Measurements from ENCODE around the gene MFN1. TPM values are rescaled to one million over a fixed set of nuclear protein-coding genes. Genes with fewer than 3 reads are reported as not detected.
A peak's percentile ranks its signal among the peaks of the same experiment; 100 is the strongest.

MFN1 gene
- total RNA-seq, 1 donor from 2014 or later, result 43.3 TPM

DNA sequence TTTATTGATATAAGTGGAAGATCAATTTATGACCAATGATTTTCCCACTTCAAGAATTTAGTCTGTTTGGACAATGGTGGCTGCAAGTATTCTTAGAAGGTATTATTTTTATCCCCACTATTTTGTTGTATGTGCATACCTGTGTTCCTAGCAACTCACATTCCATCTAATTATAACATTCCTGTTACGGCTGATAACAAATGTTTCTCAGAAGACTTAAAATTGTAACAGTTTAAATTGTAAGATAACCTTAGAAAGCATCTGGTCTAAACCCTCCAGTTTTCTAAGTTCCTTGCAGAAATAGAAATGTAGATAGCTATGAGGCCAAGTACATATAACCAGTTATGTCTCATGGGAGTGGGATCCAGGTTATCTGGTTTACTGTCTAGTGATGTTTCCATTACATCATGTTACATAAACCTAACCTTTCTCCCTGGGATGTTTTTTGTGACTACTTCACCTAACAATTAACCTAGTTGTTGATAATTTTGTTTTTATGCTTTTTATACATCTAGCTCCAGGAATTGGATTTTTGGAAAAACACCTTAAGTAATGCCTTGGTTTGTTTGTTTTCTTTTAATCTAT is 11.1 kb upstream of the MFN1 start:
- DNase-seq (ENCODE audit: low spot score), result no peak

DNA sequence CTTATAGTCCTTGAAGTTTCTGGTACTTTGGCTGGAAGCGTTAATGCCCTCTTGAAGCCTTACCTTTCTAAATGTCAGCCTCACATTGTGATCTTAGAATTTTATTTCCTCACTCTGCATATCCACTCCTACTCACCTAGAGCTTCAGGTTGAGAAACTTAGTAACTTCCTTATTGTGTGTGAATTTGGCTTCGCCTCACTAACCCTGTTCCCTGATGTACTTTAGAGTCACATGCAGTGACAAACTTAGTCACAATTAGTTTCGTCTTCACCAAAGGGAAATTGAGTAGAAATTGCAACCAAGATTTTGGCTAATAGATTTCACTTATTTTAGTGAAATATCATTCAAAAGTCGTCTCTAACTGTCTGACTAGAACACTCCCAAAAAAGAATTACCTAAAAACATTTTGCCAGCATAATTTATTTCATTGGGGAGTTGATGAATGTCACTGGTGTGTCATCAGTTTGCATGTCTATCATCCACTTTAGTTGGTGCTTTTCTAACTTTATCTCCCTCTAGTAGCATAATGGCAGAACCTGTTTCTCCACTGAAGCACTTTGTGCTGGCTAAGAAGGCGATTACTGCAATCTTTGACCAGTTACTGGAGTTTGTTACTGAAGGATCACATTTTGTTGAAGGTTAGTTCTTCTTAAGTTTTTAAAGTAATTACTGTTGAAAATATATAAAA is 960 bp downstream of the MFN1 start:
- no peak for DNase-seq (ENCODE audit: low spot score)

DNA sequence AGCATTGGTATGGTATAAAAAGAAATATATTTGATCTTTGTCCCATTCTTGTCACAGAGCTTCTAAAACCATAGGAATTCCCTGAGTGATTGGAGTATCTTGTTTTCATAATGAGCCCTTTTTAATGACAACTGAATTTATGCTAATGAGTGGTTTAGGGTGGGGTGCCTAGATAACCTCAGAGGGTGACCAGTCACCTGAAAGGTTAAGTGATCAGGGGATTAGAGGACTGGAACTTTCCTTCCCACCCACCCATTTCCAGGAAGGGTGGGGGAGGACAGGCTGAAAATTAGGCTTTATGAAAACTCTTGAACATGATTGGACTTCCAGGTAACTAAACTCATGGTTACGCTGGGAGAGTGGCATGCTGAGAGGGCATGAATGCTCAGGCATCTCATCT is 8.5 kb downstream of the MFN1 start:
- no peak for DNase-seq (ENCODE audit: low spot score)

GRCh38 chr3:179363332-179363731 is 15.8 kb downstream of the MFN1 start:
- no peak for DNase-seq (ENCODE audit: low spot score)

DNA sequence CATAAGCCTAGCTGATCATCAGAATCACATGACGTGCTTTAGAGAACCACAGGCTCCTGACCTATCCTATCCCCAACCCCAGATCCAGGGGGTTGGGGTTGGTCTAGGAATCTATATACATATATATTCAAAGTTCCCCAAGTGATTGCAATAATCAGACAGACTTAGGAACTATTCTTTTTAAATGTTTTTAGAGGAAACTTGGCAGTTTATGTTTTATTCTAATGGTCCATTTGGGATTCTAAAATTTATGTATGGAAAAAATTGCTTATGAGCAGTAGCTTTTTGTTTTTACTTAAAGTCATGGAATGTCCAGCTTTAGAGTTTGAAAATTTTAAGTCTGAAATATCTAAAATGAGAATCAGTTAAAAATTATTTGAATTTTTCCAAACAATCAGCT is 22.1 kb downstream of the MFN1 start:
- no peak for DNase-seq (ENCODE audit: low spot score)

DNA sequence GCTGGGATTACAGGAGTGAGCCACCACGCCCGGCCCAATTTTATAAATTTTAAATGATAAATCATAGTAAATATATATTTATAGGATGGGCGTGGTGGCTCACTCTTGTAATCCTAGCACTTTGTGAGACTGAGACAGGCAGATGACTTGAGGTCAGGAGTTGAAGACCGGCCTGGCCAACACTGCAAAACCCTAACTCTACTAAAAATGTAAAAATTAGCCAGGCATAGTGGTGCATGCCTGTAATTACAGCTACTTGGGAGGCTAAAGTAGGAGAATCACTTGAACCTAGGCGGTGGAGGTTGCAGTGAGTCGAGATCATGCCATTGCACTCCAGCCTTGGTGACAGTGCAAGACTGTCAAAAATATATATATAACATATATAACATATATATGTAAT is 26.4 kb downstream of the MFN1 start:
- DNase-seq (ENCODE audit: low spot score), result no peak

GRCh38 chr3:179375091-179375999 is 27.8 kb downstream of the MFN1 start:
- DNase-seq (ENCODE audit: low spot score), result no peak

DNA sequence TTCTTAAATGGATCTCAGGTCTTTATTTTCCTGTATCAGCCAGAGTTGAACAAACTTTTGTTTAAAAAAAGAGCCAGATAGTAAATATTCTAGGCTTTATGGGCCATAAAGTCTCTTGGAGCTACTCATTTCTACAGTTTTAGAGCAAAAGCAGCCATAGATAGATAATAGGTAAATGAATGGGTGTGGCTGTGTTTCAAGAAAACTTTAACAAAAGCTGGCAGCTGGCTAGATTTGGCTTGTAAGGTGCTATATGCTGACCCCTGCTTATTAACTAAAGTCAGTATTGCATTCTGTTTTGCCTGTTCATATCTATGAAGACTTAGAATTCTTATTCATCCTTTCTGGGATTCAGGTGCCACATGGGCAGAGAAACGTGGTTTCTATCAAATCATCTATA is 29.0 kb downstream of the MFN1 start:
- no peak for DNase-seq (ENCODE audit: low spot score)

- no peak for DNase-seq (ENCODE audit: low spot score)
These were observed 44.4 kb downstream of the MFN1 start for GRCh38 chr3:179391906-179392305.

DNA sequence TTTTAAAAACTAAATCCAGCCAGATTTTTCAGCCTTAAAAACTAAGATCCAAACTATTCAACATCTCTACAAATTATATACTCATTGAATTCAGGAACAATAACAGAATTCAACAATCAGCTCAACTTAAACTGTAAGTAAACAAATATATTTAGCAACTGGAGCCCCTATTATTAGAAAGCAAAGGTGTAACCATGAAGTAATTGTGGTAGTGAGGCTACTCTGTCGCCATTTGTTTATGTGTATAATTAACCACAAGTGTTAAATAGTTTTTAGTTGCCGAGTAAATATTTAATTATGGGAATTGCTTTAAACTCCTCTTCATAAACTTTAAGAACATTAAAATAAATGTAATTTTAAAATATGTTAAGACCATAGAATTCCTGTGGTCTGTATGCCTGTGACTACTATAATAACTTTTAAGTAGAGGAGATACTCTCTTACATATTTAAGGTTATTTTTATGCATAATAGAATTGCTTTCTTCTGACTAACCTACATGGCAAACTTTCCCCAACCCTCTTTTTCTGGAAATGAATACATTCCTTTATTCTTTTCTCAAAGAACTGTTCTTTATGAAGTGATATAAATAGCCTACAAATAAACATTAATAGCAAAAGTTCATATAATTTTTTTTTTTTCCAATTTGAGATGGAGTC is 51.2 kb downstream of the MFN1 start:
- no peak for DNase-seq (ENCODE audit: low spot score)

DNA sequence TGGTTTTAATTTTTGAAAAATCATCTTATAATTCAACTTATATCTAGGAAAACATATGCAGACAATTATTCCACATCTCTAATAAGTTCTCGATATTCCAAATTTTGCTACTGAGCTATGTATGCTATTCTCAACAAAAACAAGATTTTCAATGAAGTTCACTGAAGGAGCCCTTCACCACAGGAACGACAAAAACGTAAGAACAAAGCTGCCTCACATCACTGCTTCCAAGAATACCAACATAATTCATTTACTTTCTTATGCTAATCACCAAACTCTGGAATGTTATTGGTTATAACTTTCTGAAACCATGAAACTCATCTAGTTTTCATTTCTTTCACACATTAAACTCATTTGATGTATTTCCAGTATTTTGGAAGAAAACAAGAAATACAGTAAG is 54.1 kb downstream of the MFN1 start:
- DNase-seq (ENCODE audit: low spot score), result no peak

- DNase-seq (ENCODE audit: low spot score), result no peak
These were observed 55.5 kb downstream of the MFN1 start for GRCh38 chr3:179402963-179403362.

- DNase-seq (ENCODE audit: low spot score), result no peak
These were observed 56.8 kb downstream of the MFN1 start for GRCh38 chr3:179404307-179404706.

- no peak for DNase-seq (ENCODE audit: low spot score)
These were observed 62.8 kb downstream of the MFN1 start for GRCh38 chr3:179410331-179410730.

- DNase-seq (ENCODE audit: low spot score), result no peak
These were observed 63.5 kb downstream of the MFN1 start for GRCh38 chr3:179410999-179411398.

GRCh38 chr3:179414804-179415203 is 67.3 kb downstream of the MFN1 start:
- DNase-seq (ENCODE audit: low spot score), result no peak

GRCh38 chr3:179415377-179415776 is 67.9 kb downstream of the MFN1 start:
- DNase-seq (ENCODE audit: low spot score), result no peak

DNA sequence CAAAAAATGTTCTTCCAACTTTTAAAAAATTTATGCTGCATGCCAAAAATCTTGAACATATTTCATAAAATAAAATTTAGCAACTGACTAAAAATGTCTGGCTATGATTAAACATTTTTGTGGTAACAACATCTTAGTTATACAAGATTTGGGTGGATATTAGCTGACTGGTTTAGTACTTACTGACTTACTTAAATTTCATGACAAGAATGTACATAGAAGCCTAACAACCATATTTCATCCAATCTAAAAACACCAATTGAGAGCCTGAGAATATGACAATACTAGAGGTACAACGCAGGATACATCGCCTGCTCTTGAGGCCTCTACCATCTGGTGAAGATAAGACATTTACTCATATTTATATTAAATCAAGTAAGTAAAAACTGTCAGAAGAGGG is 69.2 kb downstream of the MFN1 start:
- no peak for DNase-seq (ENCODE audit: low spot score)

DNA sequence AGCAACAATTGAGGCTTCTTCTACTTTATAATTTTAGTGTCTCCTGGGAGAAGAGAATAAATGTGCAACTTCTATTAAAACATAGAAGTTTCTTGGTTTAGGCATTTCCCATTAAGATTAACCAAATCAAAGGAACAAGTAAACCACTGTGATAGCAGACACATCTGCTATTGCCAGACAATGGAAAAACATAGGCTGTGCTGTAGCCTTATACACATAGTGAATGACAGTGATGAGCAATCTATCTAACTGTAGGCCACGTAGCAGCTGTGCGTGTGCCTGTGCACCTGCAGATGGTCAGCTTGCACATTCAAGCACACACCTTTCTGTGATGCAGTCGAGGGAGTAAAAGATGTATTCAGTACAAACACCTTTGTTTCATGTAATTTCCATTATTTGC is 71.1 kb downstream of the MFN1 start:
- no peak for DNase-seq (ENCODE audit: low spot score)

DNA sequence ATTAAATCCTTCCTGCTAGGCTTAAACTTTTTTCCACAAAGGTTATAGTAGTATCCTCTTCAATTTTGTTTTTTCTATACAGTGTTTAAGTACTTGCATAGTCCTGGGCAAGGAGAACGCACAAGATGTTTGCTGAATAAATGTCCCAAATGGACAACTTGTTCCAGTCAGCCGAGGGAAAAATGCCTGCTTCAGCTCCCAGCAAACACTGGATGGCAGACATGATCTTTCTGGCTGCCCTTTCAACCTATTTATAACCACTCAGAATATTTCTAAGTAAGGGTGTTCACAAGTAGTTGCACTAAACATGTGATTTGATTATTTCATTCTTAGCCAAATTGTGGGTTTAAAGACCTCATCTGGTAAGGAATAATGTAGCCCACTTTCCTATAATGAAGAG is 74.0 kb downstream of the MFN1 start:
- DNase-seq (ENCODE audit: low spot score), result peak; percentile 16

DNA sequence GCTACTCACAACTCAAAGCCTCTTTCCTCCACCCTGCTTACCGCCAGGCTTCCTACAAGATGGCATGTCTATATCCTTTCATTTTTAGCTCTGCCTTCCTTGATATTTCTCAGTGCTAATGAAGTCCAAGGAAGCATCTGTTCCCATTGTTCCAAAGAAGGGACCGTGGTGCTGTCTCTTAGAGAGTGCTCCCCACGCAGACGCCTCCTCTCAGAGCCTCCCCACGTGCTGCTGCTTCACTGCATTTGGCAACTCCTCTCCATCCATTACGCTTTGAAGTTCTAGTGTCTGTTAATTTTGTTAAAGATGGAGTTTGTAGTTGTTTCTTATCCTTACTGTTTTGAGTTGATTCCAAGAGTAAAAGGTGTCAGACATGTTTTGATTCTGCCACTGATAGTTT is 77.6 kb downstream of the MFN1 start:
- DNase-seq (ENCODE audit: low spot score), result no peak

- DNase-seq (ENCODE audit: low spot score), result no peak
These were observed 81.5 kb downstream of the MFN1 start for GRCh38 chr3:179428876-179429548.

Measured in mucosa of gallbladder (tissue), 1 donor.